ENCODE data around the gene SEZ6L. TPM values are rescaled to one million over a fixed set of nuclear protein-coding genes. Genes with fewer than 3 reads are reported as not detected.

Gene SEZ6L
- total RNA-seq, 4 donors from 2014 or later: 0.10 to 0.13 TPM; not detected in 2

GRCh38 chr22:26127556-26127955, 41.7 kb upstream of the SEZ6L start:
- intact Hi-C loops (cut with DNase I; ENCODE audit: low total_unique reads): no loop called here
- no peaks in the 10 kb centered on the region for H3K36me3 ChIP-seq
- in situ Hi-C loops (cut with MboI; ENCODE audit: low sequenced_read_pairs in 4 of 4): no loop called here

DNA sequence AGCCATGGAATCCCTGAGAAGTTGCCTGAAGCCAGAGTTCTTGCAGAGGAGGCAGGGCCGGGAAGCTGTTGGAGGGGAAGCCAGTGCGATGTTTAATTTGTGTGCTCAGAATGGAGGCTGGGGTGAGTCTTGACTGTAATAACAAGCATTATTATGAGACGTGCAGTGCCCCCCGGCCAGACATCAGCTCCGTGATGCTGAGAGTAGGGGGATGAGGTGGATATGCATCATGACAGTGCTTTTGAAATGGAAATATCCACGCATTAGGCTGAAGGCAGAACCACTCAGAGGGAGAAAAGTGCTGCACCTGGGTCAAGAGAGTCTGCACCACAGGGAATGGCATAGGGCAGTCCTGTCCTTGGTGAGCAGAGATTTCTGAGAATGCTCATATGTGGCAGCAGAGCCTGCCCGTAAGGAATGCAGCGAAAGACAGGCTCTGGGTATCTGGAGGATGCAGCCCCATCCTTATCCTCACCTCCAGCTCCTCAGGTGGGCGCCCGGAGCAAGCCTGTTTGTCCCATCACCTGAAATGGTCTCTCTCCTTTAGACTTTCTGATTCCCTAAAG, 37.6 kb upstream of the SEZ6L start:
- Histone ChIP-seq H3K9me3 (no peaks in the 10 kb centered on the region), H3K4me1 (no peaks in the 10 kb centered on the region), H3K4me3 (no peak overlapping the region), H3K27ac (no peak overlapping the region), H3K27me3 (peaks cover 0 to 32% (median 9%) of the 10 kb centered on the region in 3 donors), H3K36me3 (no peaks in the 10 kb centered on the region)
- intact Hi-C loops (cut with DNase I; ENCODE audit: low total_unique reads) (no loop called here), in situ Hi-C loops (cut with MboI; ENCODE audit: low sequenced_read_pairs in 4 of 4) (no loop called here)
- no peak for DNase-seq
- no peak for ATAC-seq
- TF ChIP-seq CTCF (IDR thresholded peaks at IDR 0.05 in 4 of 5, conservative IDR thresholded peaks at IDR 0.05 in 1 of 5) (no peak), POLR2A (IDR thresholded peaks at IDR 0.05) (no peak)

More at GRCh38 chr22:26127556-26127955, 41.7 kb upstream of the SEZ6L start:
- DNase-seq (no peak), ATAC-seq (no peak)
- Histone ChIP-seq H3K9me3 (no peaks in the 10 kb centered on the region), H3K4me1 (no peaks in the 10 kb centered on the region), H3K27ac (no peak overlapping the region), H3K27me3 (peaks cover 0 to 24% (median 9%) of the 10 kb centered on the region in 3 donors), H3K4me3 (no peak overlapping the region)
- TF ChIP-seq CTCF (IDR thresholded peaks at IDR 0.05 in 4 of 5, conservative IDR thresholded peaks at IDR 0.05 in 1 of 5): no peak
- TF ChIP-seq POLR2A (IDR thresholded peaks at IDR 0.05): no peak

GRCh38 chr22:26134654-26135330, 34.5 kb upstream of the SEZ6L start:
- H3K4me3 ChIP-seq: no peak overlapping the region
- TF ChIP-seq POLR2A (IDR thresholded peaks at IDR 0.05) (no peak), CTCF (IDR thresholded peaks at IDR 0.05 in 4 of 5, conservative IDR thresholded peaks at IDR 0.05 in 1 of 5) (no peak)
- intact Hi-C loops (cut with DNase I; ENCODE audit: low total_unique reads) (no loop called here), in situ Hi-C loops (cut with MboI; ENCODE audit: low sequenced_read_pairs in 4 of 4) (no loop called here)
- ATAC-seq: no peak
- no peak for DNase-seq
- peaks cover 0 to 42% (median 9%) of the 10 kb centered on the region in 3 donors for H3K27me3 ChIP-seq
- no peak overlapping the region for H3K27ac ChIP-seq
- no peaks in the 10 kb centered on the region for H3K4me1 ChIP-seq
- no peaks in the 10 kb centered on the region for H3K9me3 ChIP-seq
- H3K36me3 ChIP-seq: no peaks in the 10 kb centered on the region

- Histone ChIP-seq H3K36me3 (no peaks in the 10 kb centered on the region), H3K27me3 (peaks cover 3 to 32% (median 9%) of the 10 kb centered on the region in 3 donors), H3K9me3 (no peaks in the 10 kb centered on the region), H3K4me1 (no peaks in the 10 kb centered on the region), H3K4me3 (no peak overlapping the region), H3K27ac (no peak overlapping the region)
- ATAC-seq: no peak
- TF ChIP-seq POLR2A (IDR thresholded peaks at IDR 0.05) (no peak), CTCF (IDR thresholded peaks at IDR 0.05 in 4 of 5, conservative IDR thresholded peaks at IDR 0.05 in 1 of 5) (no peak)
- intact Hi-C loops (cut with DNase I; ENCODE audit: low total_unique reads): no loop called here
- no peak for DNase-seq
- in situ Hi-C loops (cut with MboI; ENCODE audit: low sequenced_read_pairs in 4 of 4): no loop called here
These were observed 33.5 kb upstream of the SEZ6L start for GRCh38 chr22:26135806-26136205.
